A673 (cell line): Measurements from ENCODE around the gene REC114.

Experiments
- CTCF ChIP-seq: fragments of 300-800, 200-600 bp; sonication (generic); conservative IDR thresholded peaks from 2 replicates; pipeline ENCODE4 v1.5.1; 2017; ENCODE audit warnings: low read depth, mild to moderate bottlenecking, antibody characterized with exemption, low read length, moderate library complexity, mixed read lengths
- EZH2 ChIP-seq: fragments of 200-600 bp; sonication (generic); IDR thresholded peaks from 2 replicates; pipeline ENCODE4 v1.6.1; 2017; ENCODE audit warnings: borderline replicate concordance, low read depth, mild to moderate bottlenecking, mixed read lengths, antibody characterized with exemption, low read length; ENCODE audit not compliant: poor library complexity, severe bottlenecking

- TF ChIP-seq CTCF (no peak), EZH2 (no peak)
Measured at GRCh38 chr15:73455876-73456275, 12.9 kb downstream of the REC114 start.
